ENCODE results near the gene EDIL3. TPM values are rescaled to one million over a fixed set of nuclear protein-coding genes. Genes with fewer than 3 reads are reported as not detected.

The EDIL3 gene
- total and polyA plus RNA-seq, 2 donors (not counting 3 experiments of a cell fraction or from before 2014, with no cell fraction given): 9.1 to 28.8 TPM

DNA sequence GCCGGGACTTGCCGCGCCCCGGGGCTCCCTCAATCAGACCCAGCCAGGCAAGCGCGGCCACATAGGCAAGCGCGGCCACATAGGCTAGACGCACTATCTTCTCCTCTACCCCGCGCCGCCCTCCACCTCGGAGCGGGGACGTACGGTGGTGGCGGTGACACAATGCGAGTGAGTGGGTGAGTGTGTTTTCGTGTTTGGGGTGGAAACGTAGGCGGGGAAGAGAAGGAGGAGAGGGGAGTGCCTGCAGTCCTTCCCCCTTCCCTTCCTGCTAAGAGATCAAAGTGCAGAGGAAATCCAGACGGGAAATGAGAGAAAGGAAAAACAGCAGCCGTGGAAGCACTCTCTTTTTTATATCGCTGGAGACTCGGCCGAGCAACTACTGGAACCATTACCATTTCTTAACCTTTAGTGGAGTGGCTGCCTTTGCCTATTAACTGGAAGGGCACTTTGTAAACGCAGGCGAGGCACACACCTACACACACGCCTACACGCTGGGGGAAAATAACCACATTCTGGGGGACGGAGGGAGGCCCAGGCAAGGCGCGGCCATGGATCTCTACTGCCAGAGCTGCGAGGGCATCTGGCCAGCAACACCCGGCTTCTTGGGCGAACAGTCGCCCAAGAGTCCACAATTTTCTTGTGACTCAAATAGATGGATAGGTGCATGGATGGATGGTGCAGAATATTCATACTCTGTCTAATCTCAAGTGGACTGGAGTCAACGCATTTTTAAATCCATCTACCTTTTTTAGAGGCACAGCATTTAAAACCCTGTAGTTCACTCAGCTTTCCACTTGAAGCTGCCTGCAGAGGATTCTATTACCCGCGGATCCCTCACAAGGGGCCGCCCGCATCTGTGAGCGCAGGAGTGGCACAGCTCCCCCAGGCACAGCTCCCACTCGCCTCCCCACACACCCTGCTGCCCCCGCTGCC, 2.1 kb downstream of the EDIL3 start:
- BruUV-seq (replicated peaks): TSS peak; percentile 58
- peak overlapping the region; percentile 72 for H3K4me2 ChIP-seq (ENCODE audit: insufficient read depth, low read length)
- no peak for FAIRE-seq
- ChIA-PET CTCF (interaction anchor here (0.7 to 2.5 kb wide), 10 partner anchors 11 to 671 kb away, joined by 3 to 15 read pairs (median 4); no protein-coding TSS in a partner anchor), POLR2A (interaction anchor here (0.7 kb wide), 1 partner anchor 11 kb away, joined by 3 read pairs; no protein-coding TSS in a partner anchor)
- no peaks in the 10 kb centered on the region for H3K9me3 ChIP-seq (replicated peaks; ENCODE audit: control insufficient read depth, insufficient read depth, low read length)
- H3K9me1 ChIP-seq (replicated peaks; ENCODE audit: control insufficient read depth, extremely low read depth, insufficient read depth, low read length): no peaks in the 10 kb centered on the region
- peak overlapping the region; percentile 22 to 65 (median 51) for H3K4me3 ChIP-seq (replicated peaks in 1 of 3; ENCODE audit: insufficient read depth in 1 of 3, low read depth in 1 of 3, low read length in 3 of 3)
- peak overlapping the region; percentile 96 for H2AFZ ChIP-seq (ENCODE audit: low read depth, low read length)
- H3K4me1 ChIP-seq (ENCODE audit: control insufficient read depth, extremely low read depth, insufficient read depth, low read length): peaks cover 19% of the 10 kb centered on the region
- peak overlapping the region; percentile 53 for H3K9ac ChIP-seq (replicated peaks; ENCODE audit: extremely low read depth, insufficient read depth, low read length)
- H3K27ac ChIP-seq (ENCODE audit: insufficient read depth, low read depth, low read length): peak overlapping the region; percentile 22
- no peaks in the 10 kb centered on the region for H4K20me1 ChIP-seq (replicated peaks; ENCODE audit: control insufficient read depth, extremely low read depth, insufficient read depth, low read length)
- peak; percentile 66 for DNase-seq (ENCODE audit: low read depth, low spot score)
- H3K79me2 ChIP-seq (ENCODE audit: control insufficient read depth, insufficient read depth, low read length): no peaks in the 10 kb centered on the region
- no peaks in the 10 kb centered on the region for H3K27me3 ChIP-seq (ENCODE audit: control insufficient read depth in 2 of 2, insufficient read depth in 2 of 2, low read length in 2 of 2)
- dilution Hi-C loops (cut with MboI; ENCODE audit: extremely low pct_ligation_motif_present, low sequenced_read_pairs) (no loop called here), intact Hi-C loops (cut with micrococcal nuclease) (loop anchor here (1.0 to 5.0 kb wide), 5 partner anchors 76 to 605 kb away; no protein-coding TSS in a partner anchor)
- no peaks in the 10 kb centered on the region for H3K36me3 ChIP-seq (ENCODE audit: control insufficient read depth in 2 of 2, extremely low read depth in 1 of 2, insufficient read depth in 2 of 2, low read length in 2 of 2)
- TF ChIP-seq POLR2A (IDR thresholded peaks at IDR 0.05; ENCODE audit: low read depth, low read length) (peak; percentile 54), POLR2AphosphoS5 (IDR thresholded peaks at IDR 0.05; ENCODE audit: insufficient read depth, low read depth, low read length) (peak; percentile 12), EZH2 (IDR thresholded peaks at IDR 0.05; ENCODE audit: borderline replicate concordance, low read depth, low read length, severe bottlenecking) (no peak)
